ENCODE data around the gene KLHL6. TPM values are rescaled to one million over a fixed set of nuclear protein-coding genes. Genes with fewer than 3 reads are reported as not detected.

Gene KLHL6
- total and polyA plus RNA-seq, 2 of the 13 experiments (the other 11 are each of a cell fraction or from before 2014, with no cell fraction given), result not detected

GRCh38 chr3:183548262-183548769 lies 7.2 kb downstream of the KLHL6 start:
- H2AFZ ChIP-seq (ENCODE audit: low read length), result no peak overlapping the region
- in situ Hi-C loops (cut with HindIII; ENCODE audit: extremely low pct_ligation_motif_present, low pct_unique_long_range_greater_than_20kb), result no loop called here
- no peaks in the 10 kb centered on the region for H3K36me3 ChIP-seq (replicated peaks in 1 of 2; ENCODE audit: control insufficient read depth in 1 of 2, insufficient read depth in 2 of 2, low read length in 2 of 2)
- no peaks in the 10 kb centered on the region for H3K27me3 ChIP-seq (ENCODE audit: control insufficient read depth in 1 of 2, insufficient read depth in 2 of 2, low read length in 2 of 2)
- CTCF ChIA-PET (ENCODE audit: low intra/inter-chr PET ratio, low total read pairs), result no interaction called here
- no peak overlapping the region for H3K4me2 ChIP-seq (ENCODE audit: low read depth, low read length)
- FAIRE-seq (no peak), DNase-seq (ENCODE audit: low spot score) (no peak), ATAC-seq (no peak)
- no peaks in the 10 kb centered on the region for H4K20me1 ChIP-seq (ENCODE audit: insufficient read depth, low read length)
- no peaks in the 10 kb centered on the region for H3K79me2 ChIP-seq (ENCODE audit: insufficient read depth, low read length)
- no peak for TF ChIP-seq STAT5B (CRISPR knock-in tag; IDR thresholded peaks at IDR 0.05)
- no peak for TF ChIP-seq HMG20A (CRISPR knock-in tag; IDR thresholded peaks at IDR 0.05; ENCODE audit: borderline replicate concordance)
- no peak for TF ChIP-seq NCOA5 (CRISPR knock-in tag; IDR thresholded peaks at IDR 0.05)
- TF ChIP-seq ZNF343 (CRISPR knock-in tag; IDR thresholded peaks at IDR 0.05), result no peak
- no peak for TF ChIP-seq ZNF234 (CRISPR knock-in tag; conservative IDR thresholded peaks at IDR 0.05)
- TF ChIP-seq ZNF670 (CRISPR knock-in tag; IDR thresholded peaks at IDR 0.05; ENCODE audit: borderline replicate concordance), result no peak
- TF ChIP-seq ZNF788 (CRISPR knock-in tag; IDR thresholded peaks at IDR 0.05; ENCODE audit: borderline replicate concordance), result no peak
- TF ChIP-seq ZNF775 (CRISPR knock-in tag; IDR thresholded peaks at IDR 0.05; ENCODE audit: borderline replicate concordance), result no peak
- no peak for TF ChIP-seq JDP2 (CRISPR knock-in tag; IDR thresholded peaks at IDR 0.05; ENCODE audit: borderline replicate concordance)
- TF ChIP-seq PLRG1 (conservative IDR thresholded peaks at IDR 0.05), result no peak
- no peak for TF ChIP-seq TBP (CRISPR knock-in tag; IDR thresholded peaks at IDR 0.05)
- TF ChIP-seq ZNF280D (CRISPR knock-in tag; IDR thresholded peaks at IDR 0.05), result no peak
- no peak for TF ChIP-seq EEA1 (CRISPR knock-in tag; IDR thresholded peaks at IDR 0.05; ENCODE audit: borderline replicate concordance)
- no peak for TF ChIP-seq ZIK1 (CRISPR knock-in tag; IDR thresholded peaks at IDR 0.05; ENCODE audit: borderline replicate concordance, low read depth)
- H3K4me1 ChIP-seq (ENCODE audit: insufficient read depth, low read length), result peaks cover 7% of the 10 kb centered on the region
- intact Hi-C loops (cut with micrococcal nuclease; ENCODE audit: unreplicated experiment), result no loop called here
- H3K27ac ChIP-seq (ENCODE audit: extremely low read length, insufficient read depth, low read length), result no peak overlapping the region
- 14% methylated on average over 2 of the region's 2 CpGs for WGBS (ENCODE audit: low lambda C conversion rate)
- H3K9me3 ChIP-seq (ENCODE audit: low read length), result no peaks in the 10 kb centered on the region
- POLR2A ChIA-PET, result no interaction called here
- H3K4me3 ChIP-seq (replicated peaks in 1 of 3; ENCODE audit: insufficient read depth in 1 of 3, low read depth in 2 of 3, low read length in 3 of 3), result no peak overlapping the region
- BruUV-seq (replicated peaks), result no TSS peak
- H3K9ac ChIP-seq (ENCODE audit: insufficient read depth, low read depth, low read length), result no peak overlapping the region

Data from HepG2 (cell line).